ENCODE results near the gene VEZT. TPM values are rescaled to one million over a fixed set of nuclear protein-coding genes. Genes with fewer than 3 reads are reported as not detected.

Gene VEZT
- total RNA-seq, 3 donors from 2014 or later = 41.7 to 43.4 (median 41.8) TPM

DNA sequence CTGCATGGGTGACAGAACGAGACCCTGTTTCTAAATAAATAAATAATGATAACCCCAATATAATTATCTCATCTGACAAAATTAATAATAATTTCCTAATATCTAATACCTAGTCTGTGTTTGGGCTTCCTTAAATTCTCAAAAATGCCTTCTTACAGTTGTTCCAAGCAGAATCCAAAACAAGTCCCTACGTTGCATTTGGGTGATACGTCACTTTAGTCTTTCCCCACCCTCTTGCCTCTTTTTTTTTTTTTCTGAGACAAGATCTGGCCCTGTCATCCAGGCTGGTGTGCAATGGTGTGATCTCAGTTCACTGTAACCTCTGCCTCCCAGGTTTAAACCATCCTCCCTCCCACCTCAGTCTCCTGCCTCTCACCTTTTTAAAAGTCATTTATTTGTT lies 26.7 kb downstream of the VEZT start:
- Mint-ChIP-seq H3K4me3 (no peak overlapping the region), H3K36me3 (ENCODE audit: insufficient read depth) (peaks cover 9% of the 10 kb centered on the region), H3K9me3 (no peaks in the 10 kb centered on the region), H3K27me3 (ENCODE audit: low read depth) (no peaks in the 10 kb centered on the region), H3K4me1 (ENCODE audit: low read depth) (peaks cover 21% of the 10 kb centered on the region)
- no peak for ATAC-seq
- DNase-seq = no peak

- ATAC-seq = no peak
- no peaks in the 10 kb centered on the region for H3K9me3 Mint-ChIP-seq
- DNase-seq = no peak
- H3K36me3 Mint-ChIP-seq (ENCODE audit: insufficient read depth) = peaks cover 15% of the 10 kb centered on the region
- H3K4me1 Mint-ChIP-seq (ENCODE audit: low read depth) = peaks cover 13% of the 10 kb centered on the region
- no peaks in the 10 kb centered on the region for H3K27me3 Mint-ChIP-seq (ENCODE audit: low read depth)
- no peak overlapping the region for H3K4me3 Mint-ChIP-seq
Observed at GRCh38 chr12:95248095-95248494, 30.5 kb downstream of the VEZT start.

DNA sequence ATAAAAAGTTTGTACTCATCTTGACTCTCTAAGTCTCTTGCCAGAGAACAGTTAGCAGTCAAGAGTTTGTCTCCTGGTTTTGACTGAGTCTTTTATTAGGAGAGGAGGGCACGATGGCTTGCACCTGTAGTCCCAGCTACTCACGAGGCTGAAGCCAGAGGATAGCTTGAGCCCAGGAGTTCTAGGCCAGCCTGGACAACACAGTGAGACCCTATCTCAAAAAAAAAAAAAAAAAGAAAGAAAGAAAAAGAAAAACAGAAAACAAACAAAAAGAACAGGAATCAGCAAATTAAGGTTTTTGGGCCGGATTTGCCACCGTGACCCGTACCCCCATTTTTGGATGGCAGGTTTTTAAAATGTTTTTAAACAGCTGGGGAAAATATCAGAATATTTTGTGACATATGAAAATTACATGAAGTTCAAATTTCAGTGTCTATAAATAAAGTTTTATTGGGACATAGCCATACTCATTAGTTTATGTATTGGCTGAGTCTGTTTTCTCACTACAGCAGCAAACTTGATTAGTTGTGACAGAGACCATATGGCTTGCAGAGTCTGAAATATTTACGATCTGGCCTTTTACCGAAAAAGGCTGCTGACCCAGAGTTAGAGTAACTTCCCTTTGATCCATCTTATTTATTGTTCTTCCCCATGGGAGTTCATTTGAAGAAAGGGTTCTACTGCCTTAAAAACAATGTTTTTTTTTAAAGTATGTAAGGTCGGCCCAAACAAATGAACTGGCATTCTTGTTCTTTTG lies 31.2 kb downstream of the VEZT start:
- no peaks in the 10 kb centered on the region for H3K9me3 Mint-ChIP-seq
- peaks cover 19% of the 10 kb centered on the region for H3K36me3 Mint-ChIP-seq (ENCODE audit: insufficient read depth)

GRCh38 chr12:95253386-95253785 lies 35.8 kb downstream of the VEZT start:
- H3K9me3 Mint-ChIP-seq = no peaks in the 10 kb centered on the region
- H3K36me3 Mint-ChIP-seq (ENCODE audit: insufficient read depth) = peaks cover 32% of the 10 kb centered on the region
- no peak for DNase-seq
- H3K27me3 Mint-ChIP-seq (ENCODE audit: low read depth) = no peaks in the 10 kb centered on the region
- H3K4me1 Mint-ChIP-seq (ENCODE audit: low read depth) = peaks cover 4% of the 10 kb centered on the region
- no peak overlapping the region for H3K4me3 Mint-ChIP-seq
- ATAC-seq = no peak

More for the DNA sequence above, 31.2 kb downstream of the VEZT start:
- H3K4me3 Mint-ChIP-seq = no peak overlapping the region
- no peaks in the 10 kb centered on the region for H3K27me3 Mint-ChIP-seq (ENCODE audit: low read depth)
- H3K4me1 Mint-ChIP-seq (ENCODE audit: low read depth) = peaks cover 13% of the 10 kb centered on the region
- DNase-seq (no peak), ATAC-seq (no peak)

DNA sequence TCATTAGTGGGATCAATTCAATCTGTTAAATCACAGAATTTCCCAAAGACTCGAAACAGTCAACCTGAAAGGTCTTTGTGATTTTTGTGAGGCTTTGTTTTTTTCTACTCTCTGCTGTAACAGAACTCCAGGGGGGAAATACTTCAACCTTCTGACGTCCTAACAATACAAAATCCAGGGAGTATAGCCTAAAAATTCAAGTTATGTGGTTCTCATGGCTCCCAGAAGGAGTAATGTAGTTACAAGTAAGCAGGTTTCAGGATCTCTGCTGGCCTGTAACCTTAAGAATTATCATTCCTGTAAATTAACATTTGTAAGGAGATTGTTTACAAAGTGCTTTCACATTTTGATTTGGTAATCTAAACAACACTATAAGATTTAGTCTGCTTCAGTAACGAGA lies 39.9 kb downstream of the VEZT start:
- Mint-ChIP-seq H3K27me3 (ENCODE audit: low read depth) (no peaks in the 10 kb centered on the region), H3K9me3 (no peaks in the 10 kb centered on the region), H3K4me1 (ENCODE audit: low read depth) (no peaks in the 10 kb centered on the region), H3K36me3 (ENCODE audit: insufficient read depth) (peaks cover 44% of the 10 kb centered on the region), H3K4me3 (no peak overlapping the region)
- no peak for ATAC-seq
- no peak for DNase-seq

GRCh38 chr12:95258151-95258550 lies 40.5 kb downstream of the VEZT start:
- ATAC-seq (no peak), DNase-seq (no peak)
- Mint-ChIP-seq H3K27me3 (ENCODE audit: low read depth) (no peaks in the 10 kb centered on the region), H3K36me3 (ENCODE audit: insufficient read depth) (peaks cover 46% of the 10 kb centered on the region), H3K4me1 (ENCODE audit: low read depth) (no peaks in the 10 kb centered on the region), H3K4me3 (no peak overlapping the region), H3K9me3 (no peaks in the 10 kb centered on the region)

GRCh38 chr12:95258803-95259202 lies 41.2 kb downstream of the VEZT start:
- peaks cover 41% of the 10 kb centered on the region for H3K36me3 Mint-ChIP-seq (ENCODE audit: insufficient read depth)
- no peak for ATAC-seq
- H3K4me3 Mint-ChIP-seq = no peak overlapping the region
- no peaks in the 10 kb centered on the region for H3K4me1 Mint-ChIP-seq (ENCODE audit: low read depth)
- H3K9me3 Mint-ChIP-seq = no peaks in the 10 kb centered on the region
- no peak for DNase-seq
- no peaks in the 10 kb centered on the region for H3K27me3 Mint-ChIP-seq (ENCODE audit: low read depth)

DNA sequence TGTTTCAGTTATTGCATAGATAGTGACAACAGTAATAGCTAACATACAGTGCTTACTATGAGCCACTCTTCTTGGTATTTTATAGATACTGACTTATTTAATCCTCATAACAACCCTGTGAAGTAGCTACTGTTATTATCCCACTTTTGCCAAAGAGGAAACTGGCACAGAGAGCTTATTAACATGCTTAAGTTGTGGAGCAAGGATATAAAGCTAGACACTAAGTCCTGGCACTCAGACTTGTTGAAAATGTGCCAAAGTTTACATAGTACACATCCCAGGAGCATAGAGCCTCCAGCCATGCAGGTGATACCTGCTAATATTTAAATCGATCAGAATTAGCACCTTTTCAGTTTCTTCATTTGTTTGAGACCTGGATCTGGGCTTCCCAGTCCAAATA lies 41.8 kb downstream of the VEZT start:
- ATAC-seq = no peak
- H3K36me3 Mint-ChIP-seq (ENCODE audit: insufficient read depth) = peaks cover 41% of the 10 kb centered on the region
- no peaks in the 10 kb centered on the region for H3K9me3 Mint-ChIP-seq
- H3K4me3 Mint-ChIP-seq = no peak overlapping the region
- no peak for DNase-seq
- no peaks in the 10 kb centered on the region for H3K4me1 Mint-ChIP-seq (ENCODE audit: low read depth)
- no peaks in the 10 kb centered on the region for H3K27me3 Mint-ChIP-seq (ENCODE audit: low read depth)

DNA sequence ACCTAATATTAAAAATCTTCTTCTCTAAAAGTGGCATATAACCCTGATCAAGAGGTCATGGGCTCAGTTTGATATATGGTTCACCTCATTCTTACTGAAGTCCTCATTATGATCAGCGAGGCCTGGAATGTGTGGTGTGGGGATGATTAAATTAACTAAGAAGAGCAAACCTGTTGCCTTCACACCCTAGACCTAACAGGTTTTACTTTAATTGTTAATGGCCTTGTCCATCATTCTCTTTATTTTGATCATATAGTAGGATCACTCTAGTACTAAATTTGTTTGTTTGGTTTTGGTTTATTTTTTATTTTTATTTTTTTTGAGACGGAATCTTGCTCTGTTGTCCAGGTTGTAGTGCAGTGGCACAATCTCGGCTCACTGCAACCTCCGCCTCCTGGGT lies 43.5 kb downstream of the VEZT start:
- no peak overlapping the region for H3K4me3 Mint-ChIP-seq
- ATAC-seq (no peak), DNase-seq (no peak)
- H3K27me3 Mint-ChIP-seq (ENCODE audit: low read depth) = no peaks in the 10 kb centered on the region
- H3K9me3 Mint-ChIP-seq = no peaks in the 10 kb centered on the region
- H3K4me1 Mint-ChIP-seq (ENCODE audit: low read depth) = no peaks in the 10 kb centered on the region
- peaks cover 34% of the 10 kb centered on the region for H3K36me3 Mint-ChIP-seq (ENCODE audit: insufficient read depth)

DNA sequence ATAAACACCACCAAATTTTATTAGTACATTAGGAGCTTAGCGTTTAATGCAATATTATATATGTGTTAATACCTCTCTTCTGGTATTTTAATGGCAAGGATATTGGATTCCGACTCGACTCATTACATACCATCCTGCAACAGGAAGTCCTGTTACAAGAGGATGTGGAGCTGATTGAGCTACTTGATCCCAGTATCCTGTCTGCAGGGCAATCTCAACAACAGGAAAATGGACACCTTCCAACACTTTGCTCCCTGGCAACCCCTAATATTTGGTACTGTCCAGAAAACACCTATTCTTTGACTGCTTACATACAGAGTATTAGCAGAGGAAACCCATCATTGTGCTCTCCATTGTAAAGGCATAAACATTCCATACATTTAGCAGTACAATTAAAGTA lies 45.2 kb downstream of the VEZT start:
- peaks cover 32% of the 10 kb centered on the region for H3K36me3 Mint-ChIP-seq (ENCODE audit: insufficient read depth)
- no peak for DNase-seq
- H3K27me3 Mint-ChIP-seq (ENCODE audit: low read depth) = no peaks in the 10 kb centered on the region
- no peak for ATAC-seq
- no peak overlapping the region for H3K4me3 Mint-ChIP-seq
- no peaks in the 10 kb centered on the region for H3K9me3 Mint-ChIP-seq
- no peaks in the 10 kb centered on the region for H3K4me1 Mint-ChIP-seq (ENCODE audit: low read depth)

GRCh38 chr12:95265765-95266164 lies 48.2 kb downstream of the VEZT start:
- no peaks in the 10 kb centered on the region for H3K27me3 Mint-ChIP-seq (ENCODE audit: low read depth)
- no peaks in the 10 kb centered on the region for H3K4me1 Mint-ChIP-seq (ENCODE audit: low read depth)
- peaks cover 27% of the 10 kb centered on the region for H3K36me3 Mint-ChIP-seq (ENCODE audit: insufficient read depth)
- H3K4me3 Mint-ChIP-seq = no peak overlapping the region
- ATAC-seq (no peak), DNase-seq (no peak)
- no peaks in the 10 kb centered on the region for H3K9me3 Mint-ChIP-seq

DNA sequence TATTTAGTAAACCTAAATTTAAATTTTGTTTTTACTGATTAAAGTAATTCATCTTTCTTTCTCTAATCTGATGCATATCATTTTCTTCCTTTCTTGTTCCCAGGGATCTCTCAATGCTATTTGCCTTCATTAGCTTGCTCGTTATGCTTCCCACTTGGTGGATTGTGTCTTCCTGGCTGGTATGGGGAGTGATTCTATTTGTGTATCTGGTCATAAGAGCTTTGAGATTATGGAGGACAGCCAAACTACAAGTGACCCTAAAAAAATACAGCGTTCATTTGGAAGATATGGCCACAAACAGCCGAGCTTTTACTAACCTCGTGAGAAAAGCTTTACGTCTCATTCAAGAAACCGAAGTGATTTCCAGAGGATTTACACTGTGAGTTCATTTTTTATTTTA lies 48.6 kb downstream of the VEZT start:
- H3K4me3 Mint-ChIP-seq = no peak overlapping the region
- H3K9me3 Mint-ChIP-seq = no peaks in the 10 kb centered on the region
- no peak for ATAC-seq
- no peaks in the 10 kb centered on the region for H3K4me1 Mint-ChIP-seq (ENCODE audit: low read depth)
- DNase-seq = no peak
- peaks cover 27% of the 10 kb centered on the region for H3K36me3 Mint-ChIP-seq (ENCODE audit: insufficient read depth)
- no peaks in the 10 kb centered on the region for H3K27me3 Mint-ChIP-seq (ENCODE audit: low read depth)

GRCh38 chr12:95269892-95270291 lies 52.3 kb downstream of the VEZT start:
- H3K4me1 Mint-ChIP-seq (ENCODE audit: low read depth) = no peaks in the 10 kb centered on the region
- no peak for DNase-seq
- H3K27me3 Mint-ChIP-seq (ENCODE audit: low read depth) = no peaks in the 10 kb centered on the region

GRCh38 chr12:95271465-95271864 lies 53.9 kb downstream of the VEZT start:
- Mint-ChIP-seq H3K4me3 (no peak overlapping the region), H3K9me3 (no peaks in the 10 kb centered on the region), H3K4me1 (ENCODE audit: low read depth) (no peaks in the 10 kb centered on the region), H3K27me3 (ENCODE audit: low read depth) (no peaks in the 10 kb centered on the region), H3K36me3 (ENCODE audit: insufficient read depth) (peaks cover 26% of the 10 kb centered on the region)
- DNase-seq = no peak
- ATAC-seq = no peak

More at GRCh38 chr12:95269892-95270291, 52.3 kb downstream of the VEZT start:
- Mint-ChIP-seq H3K4me3 (no peak overlapping the region), H3K36me3 (ENCODE audit: insufficient read depth) (peaks cover 29% of the 10 kb centered on the region), H3K9me3 (no peaks in the 10 kb centered on the region)
- no peak for ATAC-seq

GRCh38 chr12:95277139-95277538 lies 59.5 kb downstream of the VEZT start:
- Mint-ChIP-seq H3K27me3 (ENCODE audit: low read depth) (no peaks in the 10 kb centered on the region), H3K4me3 (no peak overlapping the region), H3K36me3 (ENCODE audit: insufficient read depth) (peaks cover 34% of the 10 kb centered on the region), H3K4me1 (ENCODE audit: low read depth) (no peaks in the 10 kb centered on the region), H3K9me3 (no peaks in the 10 kb centered on the region)
- no peak for DNase-seq
- no peak for ATAC-seq

Measured in activated T-cell treated with anti-CD3 and anti-CD28 coated beads, Interleukin-2, amount 50 U/mL, for 4 hours (primary cell).